ENCODE results near the gene ANKRD17. TPM values are rescaled to one million over a fixed set of nuclear protein-coding genes. Genes with fewer than 3 reads are reported as not detected.
A peak's percentile ranks its signal among the peaks of the same experiment; 100 is the strongest.

ANKRD17 gene
- total RNA-seq, 1 donor = 49.9 TPM

DNA sequence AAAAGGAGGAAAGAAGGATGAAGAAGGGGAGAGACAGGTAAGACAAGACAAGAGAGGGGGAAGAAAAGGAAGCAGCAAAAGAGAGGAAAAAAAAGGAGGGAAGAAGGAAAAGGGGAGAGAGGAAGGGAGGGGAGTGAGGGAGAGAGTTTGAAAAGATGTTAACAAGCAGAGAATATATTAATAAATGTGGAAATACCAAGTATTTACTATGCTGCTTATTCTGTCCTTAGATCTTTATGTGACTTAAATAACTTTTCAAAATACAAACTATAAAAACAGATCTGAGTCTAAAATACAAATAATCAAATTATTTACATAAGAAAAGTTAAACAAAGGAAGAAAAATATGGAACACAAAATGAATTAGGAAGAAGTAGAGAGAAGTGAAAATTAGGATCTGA lies 170.7 kb downstream of the ANKRD17 start:
- no peak overlapping the region for H3K4me3 ChIP-seq (ENCODE audit: insufficient read depth, low read length)
- H3K79me2 ChIP-seq (ENCODE audit: insufficient read depth, low read length) = peaks cover 37% of the 10 kb centered on the region
- H4K20me1 ChIP-seq (ENCODE audit: insufficient read depth, low read length) = peaks cover 2% of the 10 kb centered on the region
- H3K27ac ChIP-seq (ENCODE audit: low read depth, low read length) = no peak overlapping the region
- no peaks in the 10 kb centered on the region for H3K27me3 ChIP-seq (ENCODE audit: insufficient read depth, low read length)
- H3K36me3 ChIP-seq (ENCODE audit: insufficient read depth, low read length) = peaks cover 48% of the 10 kb centered on the region
- DNase-seq (ENCODE audit: insufficient read length, low spot score, missing footprints) = no peak
- no peak overlapping the region for H2AFZ ChIP-seq (ENCODE audit: low read length)
- TF ChIP-seq, protein P1, sequence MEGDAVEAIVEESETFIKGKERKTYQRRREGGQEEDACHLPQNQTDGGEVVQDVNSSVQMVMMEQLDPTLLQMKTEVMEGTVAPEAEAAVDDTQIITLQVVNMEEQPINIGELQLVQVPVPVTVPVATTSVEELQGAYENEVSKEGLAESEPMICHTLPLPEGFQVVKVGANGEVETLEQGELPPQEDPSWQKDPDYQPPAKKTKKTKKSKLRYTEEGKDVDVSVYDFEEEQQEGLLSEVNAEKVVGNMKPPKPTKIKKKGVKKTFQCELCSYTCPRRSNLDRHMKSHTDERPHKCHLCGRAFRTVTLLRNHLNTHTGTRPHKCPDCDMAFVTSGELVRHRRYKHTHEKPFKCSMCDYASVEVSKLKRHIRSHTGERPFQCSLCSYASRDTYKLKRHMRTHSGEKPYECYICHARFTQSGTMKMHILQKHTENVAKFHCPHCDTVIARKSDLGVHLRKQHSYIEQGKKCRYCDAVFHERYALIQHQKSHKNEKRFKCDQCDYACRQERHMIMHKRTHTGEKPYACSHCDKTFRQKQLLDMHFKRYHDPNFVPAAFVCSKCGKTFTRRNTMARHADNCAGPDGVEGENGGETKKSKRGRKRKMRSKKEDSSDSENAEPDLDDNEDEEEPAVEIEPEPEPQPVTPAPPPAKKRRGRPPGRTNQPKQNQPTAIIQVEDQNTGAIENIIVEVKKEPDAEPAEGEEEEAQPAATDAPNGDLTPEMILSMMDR (IDR thresholded peaks at IDR 0.05; ENCODE audit: extremely low read depth, low read depth, low read length) = no peak
- no peak overlapping the region for H3K4me2 ChIP-seq (ENCODE audit: insufficient read depth, low read length)
- no peaks in the 10 kb centered on the region for H3K4me1 ChIP-seq (ENCODE audit: insufficient read depth, low read length)
- H3K9me3 ChIP-seq (ENCODE audit: low read depth, low read length) = no peaks in the 10 kb centered on the region

DNA sequence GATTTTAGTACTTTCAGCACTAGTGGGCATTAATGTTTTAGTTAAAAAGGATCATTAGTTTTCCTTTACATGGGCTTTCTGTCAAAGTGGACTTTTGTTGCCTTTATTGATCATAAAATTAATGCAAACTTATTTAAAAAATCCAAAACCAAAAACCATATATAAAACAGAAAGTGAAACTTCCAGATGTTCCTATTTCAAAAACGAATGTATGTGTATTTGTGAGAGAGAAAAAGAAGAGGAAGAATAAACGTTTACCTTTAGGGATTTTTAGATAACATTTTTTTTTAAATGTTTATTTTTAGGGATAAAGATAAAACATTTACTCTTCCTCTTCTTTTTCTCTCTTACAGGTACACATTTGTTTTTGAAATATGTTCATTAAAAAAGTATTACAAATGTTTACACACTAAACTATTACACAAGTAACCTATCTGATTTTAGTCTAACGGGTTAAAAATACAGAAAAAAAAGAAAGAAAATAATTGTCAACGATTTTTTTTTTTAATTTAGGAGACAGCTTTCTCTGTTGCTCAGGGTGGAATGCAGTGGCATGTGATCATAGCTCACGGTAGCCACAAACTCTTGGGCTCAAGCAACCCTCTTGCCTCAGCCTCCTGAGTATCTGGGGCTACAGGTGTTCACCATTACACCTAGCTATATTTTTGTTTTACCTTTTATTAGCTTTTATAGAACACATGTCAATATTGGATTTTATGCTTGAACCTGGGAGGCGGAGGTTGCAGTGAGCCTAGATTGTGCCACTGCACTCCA lies 172.3 kb downstream of the ANKRD17 start:
- H2AFZ ChIP-seq (ENCODE audit: low read length) = no peak overlapping the region
- no peak overlapping the region for H3K27ac ChIP-seq (ENCODE audit: low read depth, low read length)
- H4K20me1 ChIP-seq (ENCODE audit: insufficient read depth, low read length) = no peaks in the 10 kb centered on the region
- H3K4me1 ChIP-seq (ENCODE audit: insufficient read depth, low read length) = no peaks in the 10 kb centered on the region
- H3K79me2 ChIP-seq (ENCODE audit: insufficient read depth, low read length) = peaks cover 32% of the 10 kb centered on the region
- no peaks in the 10 kb centered on the region for H3K9me3 ChIP-seq (ENCODE audit: low read depth, low read length)
- H3K4me3 ChIP-seq (ENCODE audit: insufficient read depth, low read length) = no peak overlapping the region
- peaks cover 36% of the 10 kb centered on the region for H3K36me3 ChIP-seq (ENCODE audit: insufficient read depth, low read length)
- TF ChIP-seq, protein P1 (IDR thresholded peaks at IDR 0.05; ENCODE audit: extremely low read depth, low read depth, low read length) = no peak
- DNase-seq (ENCODE audit: insufficient read length, low spot score, missing footprints) = no peak
- peak overlapping the region; percentile 28 for H3K4me2 ChIP-seq (ENCODE audit: insufficient read depth, low read length)
- no peaks in the 10 kb centered on the region for H3K27me3 ChIP-seq (ENCODE audit: insufficient read depth, low read length)

DNA sequence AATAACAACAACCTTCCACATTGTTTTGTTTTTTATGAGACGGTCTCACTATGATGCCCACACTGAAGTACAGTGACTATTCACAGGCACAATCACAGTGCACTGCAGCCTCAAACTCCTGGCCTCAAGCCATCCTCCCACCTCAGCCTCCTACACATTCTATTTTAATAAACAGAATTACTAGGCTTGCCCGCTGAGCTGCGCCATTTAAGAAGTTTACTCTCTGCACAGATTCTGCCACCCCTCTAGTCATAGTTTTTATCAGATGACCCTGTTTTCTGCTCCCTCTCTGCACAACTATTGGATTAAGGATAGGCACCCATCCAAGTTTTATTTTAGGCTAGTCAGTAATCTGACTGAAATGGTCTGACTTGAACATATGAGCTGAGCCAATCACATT lies 177.8 kb downstream of the ANKRD17 start:
- Histone ChIP-seq H2AFZ (ENCODE audit: low read length) (no peak overlapping the region), H3K36me3 (ENCODE audit: insufficient read depth, low read length) (peaks cover 42% of the 10 kb centered on the region), H3K4me2 (ENCODE audit: insufficient read depth, low read length) (no peak overlapping the region), H3K9me3 (ENCODE audit: low read depth, low read length) (no peaks in the 10 kb centered on the region), H3K4me3 (ENCODE audit: insufficient read depth, low read length) (no peak overlapping the region), H3K79me2 (ENCODE audit: insufficient read depth, low read length) (peaks cover 14% of the 10 kb centered on the region), H4K20me1 (ENCODE audit: insufficient read depth, low read length) (no peaks in the 10 kb centered on the region), H3K27ac (ENCODE audit: low read depth, low read length) (no peak overlapping the region), H3K4me1 (ENCODE audit: insufficient read depth, low read length) (peaks cover 9% of the 10 kb centered on the region), H3K27me3 (ENCODE audit: insufficient read depth, low read length) (no peaks in the 10 kb centered on the region)
- TF ChIP-seq, protein P1 (IDR thresholded peaks at IDR 0.05; ENCODE audit: extremely low read depth, low read depth, low read length) = no peak
- DNase-seq (ENCODE audit: insufficient read length, low spot score, missing footprints) = no peak

DNA sequence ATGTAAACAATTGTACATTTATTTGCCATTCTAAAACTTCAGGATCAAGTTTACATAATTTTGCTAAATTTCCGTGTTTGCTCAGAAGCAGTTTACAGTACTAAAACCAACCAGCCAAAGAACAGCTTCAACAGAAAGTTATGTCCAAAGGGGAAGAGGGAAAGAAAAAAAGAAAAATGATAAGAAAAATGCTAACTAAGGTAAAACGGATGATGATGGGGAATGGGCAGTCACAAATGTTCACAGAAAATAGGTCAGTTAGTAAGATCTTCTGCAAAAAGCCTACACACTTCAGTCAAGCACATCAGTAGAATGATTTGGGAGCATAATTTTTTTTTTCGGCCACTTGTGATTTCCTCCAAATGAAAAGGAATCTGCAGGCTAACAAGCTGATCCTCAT lies 182.8 kb downstream of the ANKRD17 start:
- Histone ChIP-seq H3K4me1 (ENCODE audit: insufficient read depth, low read length) (peaks cover 5% of the 10 kb centered on the region), H3K27me3 (ENCODE audit: insufficient read depth, low read length) (no peaks in the 10 kb centered on the region), H4K20me1 (ENCODE audit: insufficient read depth, low read length) (no peaks in the 10 kb centered on the region), H3K9me3 (ENCODE audit: low read depth, low read length) (no peaks in the 10 kb centered on the region), H3K4me3 (ENCODE audit: insufficient read depth, low read length) (no peak overlapping the region), H3K79me2 (ENCODE audit: insufficient read depth, low read length) (peaks cover 6% of the 10 kb centered on the region), H3K27ac (ENCODE audit: low read depth, low read length) (no peak overlapping the region), H3K4me2 (ENCODE audit: insufficient read depth, low read length) (no peak overlapping the region), H3K36me3 (ENCODE audit: insufficient read depth, low read length) (peaks cover 42% of the 10 kb centered on the region), H2AFZ (ENCODE audit: low read length) (no peak overlapping the region)
- DNase-seq (ENCODE audit: insufficient read length, low spot score, missing footprints) = no peak
- TF ChIP-seq, protein P1 (IDR thresholded peaks at IDR 0.05; ENCODE audit: extremely low read depth, low read depth, low read length) = no peak

Measured in osteoblast (primary cell).